Measurements from ENCODE around the gene LRP3. TPM values are rescaled to one million over a fixed set of nuclear protein-coding genes. Genes with fewer than 3 reads are reported as not detected.
A peak's percentile ranks its signal among the peaks of the same experiment; 100 is the strongest.

The LRP3 gene
- total and polyA plus RNA-seq, 2 donors from 2014 or later = 13.9 to 23.8 TPM

GRCh38 chr19:33210266-33210940, 16.3 kb downstream of the LRP3 start:
- no peak for FAIRE-seq

GRCh38 chr19:33211794-33212435, 17.8 kb downstream of the LRP3 start:
- no peak overlapping the region for H3K9ac ChIP-seq (ENCODE audit: low read length in 3 of 3)
- TF ChIP-seq CTCF (IDR thresholded peaks at IDR 0.05; ENCODE audit: borderline replicate concordance, extremely low read depth, insufficient read depth) = no peak
- FAIRE-seq (no peak), DNase-seq (peak in 2 of 5 donors; percentile 22 to 47)
- peaks cover 0 to 4% (median 0%) of the 10 kb centered on the region in 3 donors for H3K4me1 ChIP-seq (ENCODE audit: control insufficient read depth in 2 of 3, insufficient read depth in 2 of 3, low read depth in 1 of 3, low read length in 3 of 3)
- intact Hi-C loops (cut with DNase I) = no loop called here
- H3K9me3 ChIP-seq (ENCODE audit: control insufficient read depth in 2 of 3, insufficient read depth in 1 of 3, low read length in 3 of 3) = no peaks in the 10 kb centered on the region
- no peak overlapping the region for H3K4me3 ChIP-seq (ENCODE audit: low read length in 3 of 3)
- no peaks in the 10 kb centered on the region for H3K27me3 ChIP-seq (ENCODE audit: control insufficient read depth, insufficient read depth, low read length)
- no peaks in the 10 kb centered on the region for H3K36me3 ChIP-seq (ENCODE audit: control insufficient read depth in 2 of 3, insufficient read depth in 3 of 3, low read length in 3 of 3)
- no peak overlapping the region for H3K27ac ChIP-seq (ENCODE audit: low read depth in 2 of 2, low read length in 2 of 2)

More at GRCh38 chr19:33210266-33210940, 16.3 kb downstream of the LRP3 start:
- intact Hi-C loops (cut with DNase I) = no loop called here
- Histone ChIP-seq H3K9me3 (ENCODE audit: control insufficient read depth in 2 of 3, insufficient read depth in 1 of 3, low read length in 3 of 3) (no peaks in the 10 kb centered on the region), H3K27me3 (ENCODE audit: control insufficient read depth, insufficient read depth, low read length) (no peaks in the 10 kb centered on the region), H3K27ac (ENCODE audit: low read depth in 2 of 2, low read length in 2 of 2) (no peak overlapping the region), H3K4me3 (ENCODE audit: low read length in 3 of 3) (no peak overlapping the region), H3K36me3 (ENCODE audit: control insufficient read depth in 2 of 3, insufficient read depth in 3 of 3, low read length in 3 of 3) (no peaks in the 10 kb centered on the region), H3K4me1 (ENCODE audit: control insufficient read depth in 2 of 3, insufficient read depth in 2 of 3, low read depth in 1 of 3, low read length in 3 of 3) (peaks cover 0 to 4% (median 0%) of the 10 kb centered on the region in 3 donors), H3K9ac (ENCODE audit: low read length in 3 of 3) (no peak overlapping the region)
- no peak for TF ChIP-seq CTCF (IDR thresholded peaks at IDR 0.05; ENCODE audit: borderline replicate concordance, extremely low read depth, insufficient read depth)
- DNase-seq = peak in 1 of 5 donors; percentile 48

- H3K27me3 ChIP-seq (ENCODE audit: control insufficient read depth, insufficient read depth, low read length) = no peaks in the 10 kb centered on the region
- H3K4me3 ChIP-seq (ENCODE audit: low read length in 3 of 3) = no peak overlapping the region
- intact Hi-C loops (cut with DNase I) = no loop called here
- no peak for FAIRE-seq
- no peak overlapping the region for H3K27ac ChIP-seq (ENCODE audit: low read depth in 2 of 2, low read length in 2 of 2)
- no peak overlapping the region for H3K9ac ChIP-seq (ENCODE audit: low read length in 3 of 3)
- H3K4me1 ChIP-seq (ENCODE audit: control insufficient read depth in 2 of 3, insufficient read depth in 2 of 3, low read depth in 1 of 3, low read length in 3 of 3) = peaks cover 0 to 4% (median 0%) of the 10 kb centered on the region in 3 donors
- no peaks in the 10 kb centered on the region for H3K36me3 ChIP-seq (ENCODE audit: control insufficient read depth in 2 of 3, insufficient read depth in 3 of 3, low read length in 3 of 3)
- no peaks in the 10 kb centered on the region for H3K9me3 ChIP-seq (ENCODE audit: control insufficient read depth in 2 of 3, insufficient read depth in 1 of 3, low read length in 3 of 3)
- no peak for TF ChIP-seq CTCF (IDR thresholded peaks at IDR 0.05; ENCODE audit: borderline replicate concordance, extremely low read depth, insufficient read depth)
- peak in 1 of 5 donors; percentile 75 for DNase-seq
Observed at GRCh38 chr19:33212436-33213172, 18.5 kb downstream of the LRP3 start.

All from kidney (tissue), 14 donors.